Hematopoietic multipotent progenitor cell treated with erythropoietin and hydrocortisone succinate and interleukin-3 and kit ligand, for 17 days (in vitro differentiated cells): ENCODE results near the gene MICU1.
"Not testable (repeated sequence)": the region's sequence is repeated elsewhere in the genome, so short reads cannot be mapped to it uniquely, and the experiment has no call there.

Source experiments
- DNase-seq: peaks from one replicate; pipeline ENCODE4 v3.0.0-alpha.2; 2015; ENCODE audit warnings: low spot score

MICU1 gene

GRCh38 chr10:72326665-72327603, 298.9 kb downstream of the MICU1 start:
- DNase-seq, result not testable (repeated sequence)

DNA sequence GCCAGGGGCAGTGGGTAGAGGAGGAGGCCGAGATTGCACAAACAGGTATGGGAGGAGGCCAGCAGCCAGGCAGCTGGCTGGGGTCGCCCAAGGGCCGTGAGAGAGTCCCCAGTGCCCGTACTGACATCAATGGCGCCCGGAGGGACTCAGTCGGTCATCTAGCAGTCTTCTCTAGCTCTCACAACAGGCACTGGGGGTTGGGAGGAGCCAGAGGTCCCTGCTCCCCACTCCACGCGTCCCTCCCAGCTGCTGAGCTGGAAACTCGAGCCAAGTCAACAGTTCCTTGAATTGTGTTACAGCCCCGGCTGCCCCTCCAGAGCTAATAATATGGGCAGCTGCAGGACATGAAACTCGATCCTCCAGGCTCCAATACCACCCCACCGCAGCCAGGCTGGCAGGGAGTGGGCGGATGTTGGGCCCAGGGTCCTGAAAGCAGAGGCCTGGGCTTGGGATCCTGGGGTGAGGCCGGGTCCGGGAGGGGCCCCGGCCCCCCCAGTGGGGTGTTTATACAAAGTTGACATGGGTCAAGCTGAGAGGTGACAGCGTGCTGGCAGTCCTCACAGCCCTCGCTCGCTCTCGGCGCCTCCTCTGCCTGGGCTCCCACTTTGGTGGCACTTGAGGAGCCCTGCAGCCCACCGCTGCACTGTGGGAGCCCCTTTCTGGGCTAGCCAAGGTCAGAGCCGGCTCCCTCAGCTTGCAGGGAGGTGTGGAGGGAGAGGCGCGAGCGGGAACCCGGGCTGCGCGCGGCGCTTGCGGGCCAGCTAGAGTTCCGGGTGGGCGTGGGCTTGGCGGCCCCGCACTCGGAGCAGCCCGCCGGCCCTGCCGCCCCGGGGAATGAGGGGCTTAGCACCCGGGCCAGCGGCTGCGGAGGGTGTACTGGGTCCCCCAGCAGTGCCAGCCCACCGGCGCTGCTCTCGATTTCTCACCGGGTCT, 300.4 kb downstream of the MICU1 start:
- DNase-seq, result not testable (repeated sequence)

DNA sequence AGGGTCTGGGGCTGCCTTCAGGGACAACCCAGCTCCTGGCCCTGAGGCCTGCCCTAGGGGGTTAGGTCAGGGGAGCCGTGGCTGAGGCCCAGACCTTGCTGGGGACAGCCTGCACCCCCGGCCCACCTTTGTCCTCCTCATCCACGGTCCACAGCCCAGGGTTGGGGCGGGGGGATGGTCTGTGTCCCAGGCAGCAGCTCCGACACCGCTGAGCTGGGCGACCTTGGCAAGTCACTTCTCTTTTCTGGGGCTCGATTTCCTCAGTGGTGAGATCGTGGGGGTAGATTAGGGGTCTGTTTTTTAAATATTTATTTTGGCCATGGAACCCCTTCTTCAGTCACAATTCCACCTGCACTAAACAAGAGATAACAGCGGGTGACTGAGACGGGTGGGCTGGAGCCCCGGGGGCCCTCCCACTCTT, 302.1 kb downstream of the MICU1 start:
- DNase-seq, result no peak

DNA sequence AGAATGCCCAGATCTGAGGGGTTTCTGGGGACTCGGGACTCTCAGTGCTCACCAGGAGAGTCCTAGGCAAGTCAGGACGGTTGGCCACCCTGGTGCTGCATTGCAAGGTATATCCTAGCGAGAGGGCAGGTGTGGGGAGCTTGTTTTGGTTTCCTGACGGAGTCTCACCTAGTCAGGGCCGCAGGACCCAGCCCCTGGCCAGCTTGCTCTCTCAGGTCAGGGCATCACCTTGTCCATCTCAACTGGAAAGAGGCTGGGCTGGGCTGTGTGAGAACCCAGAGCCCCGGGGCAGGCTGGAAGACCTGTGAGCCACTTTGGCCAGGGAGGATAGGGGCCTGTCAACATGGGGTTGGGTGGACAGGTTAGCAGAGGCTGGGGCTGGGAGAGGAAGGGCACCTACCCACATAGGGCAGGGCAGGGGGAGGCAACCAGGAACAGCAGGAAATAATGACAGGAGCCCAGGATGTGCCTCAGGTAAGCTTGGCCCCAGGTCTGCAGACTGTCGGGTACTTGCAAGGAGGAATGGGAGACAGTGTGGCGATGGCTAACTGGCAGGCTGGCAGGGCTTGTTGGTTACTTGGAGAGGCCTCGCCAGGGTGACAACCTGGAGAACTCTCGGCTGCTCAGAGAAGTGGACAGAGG, 302.6 kb downstream of the MICU1 start:
- DNase-seq, result no peak

DNA sequence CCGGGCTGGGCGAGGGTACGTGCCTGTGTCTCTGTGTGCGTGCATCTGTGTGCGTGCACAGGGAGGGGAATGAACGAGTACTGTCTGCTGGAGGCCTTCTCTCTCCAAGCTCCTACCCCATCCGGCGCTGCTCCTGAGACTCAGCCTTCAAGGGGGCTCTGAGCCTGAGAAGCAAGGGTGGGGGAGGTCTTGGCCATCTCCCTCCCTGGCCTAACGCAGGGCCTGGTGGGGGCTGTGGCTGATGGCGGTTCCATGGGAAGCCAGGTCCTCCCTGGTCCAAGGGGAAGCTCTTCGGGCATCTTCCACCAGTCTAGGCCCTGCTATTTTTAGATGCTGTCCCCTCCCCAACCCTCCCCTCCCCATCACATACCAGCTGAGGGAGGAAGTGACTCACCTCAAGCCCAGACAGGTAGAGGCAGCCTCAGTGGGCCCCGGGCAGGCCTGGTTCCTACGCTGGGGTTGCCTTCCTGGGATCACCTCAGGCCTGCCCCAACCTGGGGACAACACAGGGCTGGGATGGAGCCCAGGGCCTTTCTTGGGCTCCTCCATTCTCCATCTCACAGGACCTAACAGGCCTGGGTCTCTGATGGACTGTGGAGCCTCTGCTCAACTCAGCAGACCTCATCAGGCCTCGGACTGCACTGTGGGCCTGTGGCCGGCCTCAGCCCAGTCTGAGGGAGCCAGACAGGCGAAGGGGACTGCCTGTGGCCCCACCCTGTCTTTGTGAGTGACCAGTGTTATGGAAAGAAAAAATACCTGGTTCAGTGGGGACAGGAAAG, 303.4 kb downstream of the MICU1 start:
- DNase-seq, result no peak

- DNase-seq, result peak; percentile 37
Observed at GRCh38 chr10:72322030-72322279, 303.9 kb downstream of the MICU1 start.

- DNase-seq, result no peak
Observed at GRCh38 chr10:72321248-72322029, 304.4 kb downstream of the MICU1 start.

- DNase-seq, result peak; percentile 94
Observed at GRCh38 chr10:72320676-72321247, 305.1 kb downstream of the MICU1 start.

- peak; percentile 86 for DNase-seq
Observed at GRCh38 chr10:72319416-72320254, 306.2 kb downstream of the MICU1 start.

DNA sequence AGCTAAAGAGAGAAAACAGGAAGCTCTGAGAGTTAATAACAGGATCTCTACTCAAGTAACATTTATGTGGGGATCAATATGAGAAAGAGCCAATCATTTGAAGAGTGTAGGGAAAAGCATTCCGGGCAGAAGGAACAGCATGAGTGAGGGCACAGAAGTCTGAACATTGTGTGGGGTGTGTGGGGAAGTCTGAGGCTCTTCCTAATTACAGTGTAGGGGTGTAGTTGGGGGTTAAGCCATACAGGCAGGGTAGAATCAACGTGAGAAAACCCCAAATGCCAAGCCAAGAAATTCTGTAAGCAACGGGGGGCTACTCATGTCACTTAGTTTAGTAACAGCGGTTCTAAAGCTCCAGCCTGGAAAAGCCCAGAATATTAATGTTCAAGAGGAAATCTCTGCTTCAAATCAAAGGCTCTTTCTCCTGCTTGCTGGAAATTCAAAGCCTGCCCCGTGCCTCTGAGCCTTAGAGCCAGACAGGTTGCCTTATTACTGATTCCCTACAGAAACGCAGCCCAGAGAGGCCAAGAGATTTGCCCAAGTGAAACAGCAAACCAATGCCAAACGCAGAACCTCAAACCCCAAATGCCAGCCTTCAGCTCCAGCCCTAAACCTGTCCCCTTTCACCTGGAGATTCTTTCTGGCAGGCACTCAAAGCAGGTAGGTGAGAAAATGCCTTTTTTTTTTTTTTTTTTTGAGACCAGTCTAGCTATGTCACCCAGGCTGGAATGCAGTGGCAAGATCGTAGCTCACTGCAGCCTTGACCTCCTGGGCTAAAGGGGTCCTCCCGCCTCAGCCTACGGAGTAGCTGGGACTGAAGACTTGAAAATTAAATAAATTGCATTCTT, 307.2 kb downstream of the MICU1 start:
- DNase-seq, result no peak
